Fibroblast of lung (primary cell): Measurements from ENCODE around the gene RNF168. TPM values are rescaled to one million over a fixed set of nuclear protein-coding genes. Genes with fewer than 3 reads are reported as not detected.

Experiments used
- DNase-seq, 2 donors: peaks; one replicate each; pipeline versions ENCODE4 v3.0.0 to v3.0.0-alpha.2; 2010; ENCODE audit warnings: low read depth in 2 of 2
- H2AFZ ChIP-seq: 2 replicates; pipeline ENCODE4 v1.5.1; 2012; ENCODE audit warnings: low read length, control low read depth, inconsistent platforms
- H3K27ac ChIP-seq: 2 replicates; pipeline ENCODE4 v1.5.1; 2011; ENCODE audit warnings: low read length, control low read depth; ENCODE audit not compliant: insufficient read depth
- H3K27me3 ChIP-seq: 2 replicates; pipeline ENCODE4 v1.5.1; 2011; ENCODE audit warnings: mild to moderate bottlenecking, low read length; ENCODE audit not compliant: control insufficient read depth, insufficient read depth
- H3K36me3 ChIP-seq: 2 replicates; pipeline ENCODE4 v1.5.1; 2011; ENCODE audit warnings: low read length; ENCODE audit not compliant: control insufficient read depth, insufficient read depth
- H3K4me1 ChIP-seq: 2 replicates; pipeline ENCODE4 v1.5.1; 2011; ENCODE audit warnings: low read length; ENCODE audit not compliant: control insufficient read depth, insufficient read depth; ENCODE audit errors: extremely low read depth
- H3K4me2 ChIP-seq: 2 replicates; pipeline ENCODE4 v1.5.1; 2011; ENCODE audit warnings: low read length, control low read depth; ENCODE audit not compliant: insufficient read depth; ENCODE audit errors: extremely low read depth
- H3K4me3 ChIP-seq, 4 experiments: fragments of 200-600 bp in 1 of 4; sonication (generic) in 1 of 4; replicated peaks in 1 of 4; 2 replicates each; pipeline ENCODE4 v1.5.1; 2011 to 2016; ENCODE audit warnings: low read length in 4 of 4, low read depth in 3 of 4, mild to moderate bottlenecking in 3 of 4, control low read depth in 2 of 4, inconsistent platforms in 1 of 4, mixed read lengths in 1 of 4; ENCODE audit not compliant: insufficient read depth in 1 of 4; ENCODE audit errors: control extremely low read depth in 1 of 4
- H3K79me2 ChIP-seq: 2 replicates; pipeline ENCODE4 v1.5.1; 2012; ENCODE audit warnings: mild to moderate bottlenecking, low read length, inconsistent platforms; ENCODE audit not compliant: control insufficient read depth, insufficient read depth
- H3K9ac ChIP-seq: 2 replicates; pipeline ENCODE4 v1.5.1; 2011; ENCODE audit warnings: mild to moderate bottlenecking, low read length, control low read depth; ENCODE audit not compliant: insufficient read depth
- H3K9me3 ChIP-seq: 2 replicates; pipeline ENCODE4 v1.5.1; 2012; ENCODE audit warnings: low read depth, low read length; ENCODE audit not compliant: control insufficient read depth, insufficient read depth
- H4K20me1 ChIP-seq: 2 replicates; pipeline ENCODE4 v1.5.1; 2011; ENCODE audit warnings: low read length; ENCODE audit not compliant: control insufficient read depth, insufficient read depth; ENCODE audit errors: extremely low read depth
- EZH2 ChIP-seq: IDR thresholded peaks from 2 replicates; pipeline ENCODE4 v1.5.1; 2012; ENCODE audit warnings: low read length, control low read depth, mild to moderate bottlenecking; ENCODE audit errors: missing control alignments
- polyA plus RNA-seq, 2 donors: library from polyadenylated mRNA; depleted of rRNA in 1 of 2; stranded (reverse) in 1 of 2; unstranded in 1 of 2; fragments of >200 nt; gene quantifications; 2 replicates each; pipeline ENCODE4 v1.2.1, GENCODE V29; 2011 to 2012; ENCODE audit warnings: missing spikeins in 1 of 2
- total RNA-seq: library from RNA; depleted of rRNA; stranded (reverse); fragments of >200 nt; gene quantifications from 2 replicates; pipeline ENCODE4 v1.2.1, GENCODE V29; 2014
- TF ChIP-seq, protein P1 (sequence below), 2 donors: IDR thresholded peaks in 1 of 2; conservative IDR thresholded peaks in 1 of 2; 1 replicate in 1 of 2; 2 replicates in 1 of 2; pipeline ENCODE4 v1.5.1; 2011 to 2012; ENCODE audit warnings: low read length in 2 of 2, control low read depth in 1 of 2, inconsistent platforms in 1 of 2, low read depth in 1 of 2, mild to moderate bottlenecking in 1 of 2

The RNF168 gene
- total and polyA plus RNA-seq, 2 donors (not counting 1 experiment from before 2014, with no cell fraction given): 3.1 to 13.7 TPM

DNA sequence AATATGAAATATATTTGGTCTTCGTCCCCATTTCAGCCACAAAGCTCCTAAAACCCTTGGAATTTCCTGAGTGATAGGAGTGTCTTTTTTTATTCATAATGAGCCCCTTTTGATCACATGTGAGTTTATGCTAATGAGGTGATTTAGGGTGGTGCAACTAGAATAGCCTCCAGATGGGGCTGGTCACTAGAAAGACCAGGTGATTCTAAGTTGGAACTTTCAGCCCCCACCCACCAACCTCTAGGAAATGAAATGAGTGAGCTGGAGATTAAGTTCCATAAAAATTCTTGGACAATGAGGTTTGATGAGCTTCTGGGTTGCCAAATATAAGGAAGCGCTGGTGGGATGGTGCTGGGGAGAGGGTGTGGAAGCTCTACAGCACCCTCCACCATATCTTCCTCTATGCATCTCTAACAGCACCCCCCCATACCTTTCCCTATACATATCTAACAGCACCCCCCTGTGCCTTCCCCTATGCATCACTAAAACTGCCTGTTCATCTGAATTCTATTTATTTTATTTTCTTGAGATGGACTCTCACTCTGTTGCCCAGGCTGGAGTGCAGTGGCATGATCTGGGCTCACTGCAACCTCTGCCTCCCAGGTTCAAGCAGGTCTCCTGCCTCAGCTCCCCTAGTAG is 13.7 kb upstream of the RNF168 start:
- no peaks in the 10 kb centered on the region for H3K79me2 ChIP-seq

DNA sequence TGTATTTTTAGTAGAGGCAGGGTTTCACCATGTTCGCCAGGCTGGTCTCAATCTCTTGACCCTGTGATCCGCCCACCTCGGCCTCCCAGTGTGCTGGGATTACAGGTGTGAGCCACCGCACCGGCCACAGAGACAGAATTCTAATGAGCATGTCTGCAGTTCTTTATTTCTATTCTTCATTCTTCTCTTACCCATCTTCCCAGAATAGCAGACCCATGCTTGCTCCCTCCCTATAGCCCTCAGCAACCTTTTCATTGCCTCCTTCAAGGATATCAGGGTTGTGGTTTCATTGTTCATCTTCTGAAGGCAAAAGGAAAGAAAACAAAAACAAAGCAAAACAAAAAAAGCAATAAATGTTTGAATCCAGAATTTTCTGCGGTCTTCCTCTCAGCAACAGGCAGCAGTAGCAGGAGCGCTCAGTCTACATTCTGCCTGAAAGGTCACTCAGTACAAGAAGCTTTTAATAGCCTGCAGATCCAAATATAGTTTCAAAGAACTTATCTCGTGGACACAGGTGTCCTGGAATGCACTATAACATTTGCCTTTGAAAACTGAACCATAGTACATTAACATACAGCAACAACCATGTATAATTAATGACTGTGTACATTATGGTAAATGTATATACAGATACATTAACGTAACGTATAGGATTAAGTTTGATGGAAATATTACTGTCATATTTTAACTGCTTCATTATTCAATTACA is 11.5 kb upstream of the RNF168 start, which contains the start of gene SMCO1:
SMCO1 (minus strand) TSS at position 434 of the 709 bp plus-strand sequence; CDS start at position 297, 137 bp downstream.
- H3K27ac ChIP-seq: no peak within 1 kb of the TSS
- no peaks in the 10 kb centered on the region for H3K79me2 ChIP-seq
- H3K4me2 ChIP-seq: no peak within 1 kb of the TSS
- no peaks in the 10 kb centered on the region for H4K20me1 ChIP-seq
- no peak within 1 kb of the TSS for H3K4me3 ChIP-seq
- TF ChIP-seq, protein P1, sequence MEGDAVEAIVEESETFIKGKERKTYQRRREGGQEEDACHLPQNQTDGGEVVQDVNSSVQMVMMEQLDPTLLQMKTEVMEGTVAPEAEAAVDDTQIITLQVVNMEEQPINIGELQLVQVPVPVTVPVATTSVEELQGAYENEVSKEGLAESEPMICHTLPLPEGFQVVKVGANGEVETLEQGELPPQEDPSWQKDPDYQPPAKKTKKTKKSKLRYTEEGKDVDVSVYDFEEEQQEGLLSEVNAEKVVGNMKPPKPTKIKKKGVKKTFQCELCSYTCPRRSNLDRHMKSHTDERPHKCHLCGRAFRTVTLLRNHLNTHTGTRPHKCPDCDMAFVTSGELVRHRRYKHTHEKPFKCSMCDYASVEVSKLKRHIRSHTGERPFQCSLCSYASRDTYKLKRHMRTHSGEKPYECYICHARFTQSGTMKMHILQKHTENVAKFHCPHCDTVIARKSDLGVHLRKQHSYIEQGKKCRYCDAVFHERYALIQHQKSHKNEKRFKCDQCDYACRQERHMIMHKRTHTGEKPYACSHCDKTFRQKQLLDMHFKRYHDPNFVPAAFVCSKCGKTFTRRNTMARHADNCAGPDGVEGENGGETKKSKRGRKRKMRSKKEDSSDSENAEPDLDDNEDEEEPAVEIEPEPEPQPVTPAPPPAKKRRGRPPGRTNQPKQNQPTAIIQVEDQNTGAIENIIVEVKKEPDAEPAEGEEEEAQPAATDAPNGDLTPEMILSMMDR (conservative IDR thresholded peaks at IDR 0.05 in 1 of 2, IDR thresholded peaks at IDR 0.05 in 1 of 2; ENCODE audit: low read depth in 1 of 2, low read length in 2 of 2): no peak
- no peak for TF ChIP-seq EZH2
- H2AFZ ChIP-seq: no peak within 1 kb of the TSS
- no peaks in the 10 kb centered on the region for H3K36me3 ChIP-seq
- no peaks in the 10 kb centered on the region for H3K27me3 ChIP-seq
- H3K9me3 ChIP-seq: no peaks in the 10 kb centered on the region
- H3K4me1 ChIP-seq: no peaks in the 10 kb centered on the region
- no peak for DNase-seq
- H3K9ac ChIP-seq: no peak within 1 kb of the TSS

More for the DNA sequence above, 13.7 kb upstream of the RNF168 start:
- Histone ChIP-seq H3K4me1 (no peaks in the 10 kb centered on the region), H3K9me3 (no peaks in the 10 kb centered on the region), H3K4me2 (no peak overlapping the region), H4K20me1 (no peaks in the 10 kb centered on the region), H3K4me3 (no peak overlapping the region), H3K27ac (no peak overlapping the region), H3K27me3 (no peaks in the 10 kb centered on the region), H3K9ac (no peak overlapping the region), H2AFZ (no peak overlapping the region), H3K36me3 (no peaks in the 10 kb centered on the region)
- TF ChIP-seq, protein P1 (conservative IDR thresholded peaks at IDR 0.05 in 1 of 2, IDR thresholded peaks at IDR 0.05 in 1 of 2; ENCODE audit: low read depth in 1 of 2, low read length in 2 of 2): no peak
- no peak for TF ChIP-seq EZH2
- DNase-seq: no peak

DNA sequence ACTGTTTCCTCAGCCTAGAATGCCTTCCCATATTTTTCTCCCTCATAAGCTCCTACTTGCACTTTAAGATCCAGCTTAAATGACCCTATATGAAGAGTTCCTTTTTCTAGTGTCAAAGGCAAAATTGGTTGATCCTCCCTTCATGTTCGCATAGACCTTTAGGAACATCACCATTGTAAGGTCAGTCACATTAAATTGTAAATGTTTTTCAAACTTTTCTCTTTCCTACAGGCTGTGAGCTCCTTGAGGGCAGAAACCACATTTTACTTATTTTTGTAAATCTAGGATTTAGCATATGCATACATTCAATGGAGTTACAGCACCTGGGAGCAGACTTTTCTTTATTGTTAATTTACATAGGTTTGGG is 10.8 kb upstream of the RNF168 start:
- H2AFZ ChIP-seq: no peak overlapping the region
- H3K36me3 ChIP-seq: no peaks in the 10 kb centered on the region
- no peaks in the 10 kb centered on the region for H3K27me3 ChIP-seq
- no peak for TF ChIP-seq EZH2
- TF ChIP-seq, protein P1 (conservative IDR thresholded peaks at IDR 0.05 in 1 of 2, IDR thresholded peaks at IDR 0.05 in 1 of 2; ENCODE audit: low read depth in 1 of 2, low read length in 2 of 2): no peak
- no peaks in the 10 kb centered on the region for H3K79me2 ChIP-seq
- H3K4me1 ChIP-seq: no peaks in the 10 kb centered on the region
- H3K4me2 ChIP-seq: no peak overlapping the region
- H3K9ac ChIP-seq: no peak overlapping the region
- H4K20me1 ChIP-seq: no peaks in the 10 kb centered on the region
- H3K9me3 ChIP-seq: no peaks in the 10 kb centered on the region
- H3K27ac ChIP-seq: no peak overlapping the region
- no peak for DNase-seq
- no peak overlapping the region for H3K4me3 ChIP-seq
